ENCODE measurements around the gene GRIP2. TPM values are rescaled to one million over a fixed set of nuclear protein-coding genes. Genes with fewer than 3 reads are reported as not detected.

Gene GRIP2
- total RNA-seq, 1 experiment from 2014 or later = not detected

DNA sequence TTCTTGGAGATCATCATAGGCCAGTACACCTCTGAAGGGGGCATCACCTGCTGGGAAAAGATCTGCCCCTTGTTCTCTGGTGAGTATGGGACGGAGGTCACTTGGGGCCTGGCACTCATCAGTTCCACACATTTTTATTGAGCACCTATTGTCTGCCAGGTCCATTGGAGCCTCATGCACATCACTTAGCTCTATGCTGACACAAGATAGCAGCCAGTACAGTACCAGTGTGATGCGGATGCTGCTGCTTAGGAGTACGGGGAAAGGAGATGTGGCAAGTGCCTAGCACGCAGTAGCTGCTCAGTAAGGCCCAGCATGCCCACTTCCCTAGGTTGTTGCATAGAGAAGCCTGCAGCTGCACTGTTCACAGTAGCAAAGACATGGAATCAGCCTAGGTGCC lies 94.4 kb downstream of the GRIP2 start:
- no peak overlapping the region for H3K9ac ChIP-seq (ENCODE audit: low read length)
- H3K36me3 ChIP-seq (ENCODE audit: insufficient read depth, low read length) = peaks cover 36% of the 10 kb centered on the region

GRCh38 chr3:14444380-14444779 lies 95.8 kb downstream of the GRIP2 start:
- peaks cover 36% of the 10 kb centered on the region for H3K36me3 ChIP-seq (ENCODE audit: insufficient read depth, low read length)
- H3K9me3 ChIP-seq (ENCODE audit: low read length) = no peaks in the 10 kb centered on the region
- H3K27ac ChIP-seq (ENCODE audit: low read length) = no peak overlapping the region
- H4K20me1 ChIP-seq (ENCODE audit: insufficient read depth, low read depth, low read length) = no peaks in the 10 kb centered on the region
- H2AFZ ChIP-seq (ENCODE audit: low read length) = no peak overlapping the region
- no peaks in the 10 kb centered on the region for H3K9me2 ChIP-seq (replicated peaks; ENCODE audit: insufficient read depth, low read length)
- peaks cover 44% of the 10 kb centered on the region for H3K79me2 ChIP-seq (ENCODE audit: low read length)
- no peak overlapping the region for H3K4me2 ChIP-seq (ENCODE audit: low read depth, low read length, poor library complexity, severe bottlenecking)
- no peak for DNase-seq
- H3K4me3 ChIP-seq (ENCODE audit: low read length) = no peak overlapping the region
- H3K4me1 ChIP-seq (ENCODE audit: low read length) = peaks cover 13% of the 10 kb centered on the region
- H3K9ac ChIP-seq (ENCODE audit: low read length) = no peak overlapping the region
- no peaks in the 10 kb centered on the region for H3K27me3 ChIP-seq (ENCODE audit: low read length)

More for the DNA sequence above, 94.4 kb downstream of the GRIP2 start:
- Histone ChIP-seq H4K20me1 (ENCODE audit: insufficient read depth, low read depth, low read length) (no peaks in the 10 kb centered on the region), H3K79me2 (ENCODE audit: low read length) (peaks cover 31% of the 10 kb centered on the region), H3K4me1 (ENCODE audit: low read length) (no peaks in the 10 kb centered on the region), H3K27me3 (ENCODE audit: low read length) (no peaks in the 10 kb centered on the region), H3K27ac (ENCODE audit: low read length) (no peak overlapping the region), H3K9me2 (replicated peaks; ENCODE audit: insufficient read depth, low read length) (no peaks in the 10 kb centered on the region), H3K9me3 (ENCODE audit: low read length) (no peaks in the 10 kb centered on the region), H2AFZ (ENCODE audit: low read length) (no peak overlapping the region), H3K4me2 (ENCODE audit: low read depth, low read length, poor library complexity, severe bottlenecking) (no peak overlapping the region), H3K4me3 (ENCODE audit: low read length) (no peak overlapping the region)
- DNase-seq = no peak

DNA sequence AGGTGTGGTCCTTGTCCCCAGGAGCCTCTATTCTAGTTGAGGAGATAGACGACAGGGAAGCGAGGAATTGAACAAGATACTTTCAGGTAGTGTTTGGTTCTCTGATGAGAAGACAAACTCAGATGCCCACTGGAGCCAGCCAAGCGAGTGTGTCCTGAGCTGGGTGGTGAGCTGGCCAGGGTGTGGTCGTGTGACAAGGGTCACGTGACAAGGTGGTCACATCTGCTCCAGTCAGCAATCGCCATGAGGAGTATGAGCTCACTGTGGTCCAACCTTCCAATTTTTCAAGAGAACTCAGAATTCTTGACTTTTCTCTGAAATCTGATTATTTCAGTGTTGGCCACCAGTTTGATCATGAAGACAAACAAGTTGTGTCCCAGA lies 98.2 kb downstream of the GRIP2 start:
- DNase-seq = no peak
- no peaks in the 10 kb centered on the region for H4K20me1 ChIP-seq (ENCODE audit: insufficient read depth, low read depth, low read length)
- H3K9me3 ChIP-seq (ENCODE audit: low read length) = no peaks in the 10 kb centered on the region
- H3K36me3 ChIP-seq (ENCODE audit: insufficient read depth, low read length) = peaks cover 17% of the 10 kb centered on the region
- no peak overlapping the region for H3K9ac ChIP-seq (ENCODE audit: low read length)
- H3K4me3 ChIP-seq (ENCODE audit: low read length) = no peak overlapping the region
- H3K9me2 ChIP-seq (replicated peaks; ENCODE audit: insufficient read depth, low read length) = no peaks in the 10 kb centered on the region
- H3K27me3 ChIP-seq (ENCODE audit: low read length) = no peaks in the 10 kb centered on the region
- no peak overlapping the region for H2AFZ ChIP-seq (ENCODE audit: low read length)
- H3K79me2 ChIP-seq (ENCODE audit: low read length) = peaks cover 63% of the 10 kb centered on the region
- H3K4me1 ChIP-seq (ENCODE audit: low read length) = peaks cover 31% of the 10 kb centered on the region
- no peak overlapping the region for H3K27ac ChIP-seq (ENCODE audit: low read length)
- H3K4me2 ChIP-seq (ENCODE audit: low read depth, low read length, poor library complexity, severe bottlenecking) = no peak overlapping the region

DNA sequence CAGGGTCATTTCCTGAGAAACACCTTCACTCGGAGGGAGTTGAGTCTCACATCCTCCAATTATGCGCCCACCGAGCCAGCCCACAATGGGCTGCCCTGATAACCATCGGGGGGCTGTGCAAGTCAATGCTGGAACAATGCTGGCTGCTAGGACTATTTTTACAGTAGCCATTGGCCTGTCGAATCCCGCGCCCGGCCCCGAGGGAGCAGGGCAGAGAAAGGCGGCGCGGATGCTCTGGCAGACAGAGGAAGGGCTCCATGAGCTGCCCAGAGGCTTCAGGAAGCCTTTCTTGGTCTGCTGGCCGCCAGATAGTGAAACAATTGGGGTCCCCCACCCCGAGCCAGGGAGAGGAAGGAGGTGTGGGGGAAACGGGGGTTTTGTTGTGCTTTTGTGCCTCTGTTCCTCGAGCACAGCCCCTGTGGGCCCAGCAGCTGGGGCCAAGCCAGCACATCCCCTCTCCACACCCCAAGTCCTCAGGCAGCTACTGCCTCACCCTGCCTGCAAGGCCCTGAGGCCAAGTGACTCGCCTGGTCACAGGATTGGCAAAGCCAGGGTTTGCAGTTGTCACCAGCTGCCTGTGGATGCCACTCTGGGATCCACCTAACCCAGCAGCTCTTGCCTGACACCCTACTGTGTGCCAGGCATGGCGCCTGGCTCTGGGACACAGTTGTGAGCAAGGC lies 98.8 kb downstream of the GRIP2 start:
- Histone ChIP-seq H3K27me3 (ENCODE audit: low read length) (no peaks in the 10 kb centered on the region), H3K9me3 (ENCODE audit: low read length) (no peaks in the 10 kb centered on the region), H3K4me1 (ENCODE audit: low read length) (peaks cover 35% of the 10 kb centered on the region), H4K20me1 (ENCODE audit: insufficient read depth, low read depth, low read length) (no peaks in the 10 kb centered on the region), H3K36me3 (ENCODE audit: insufficient read depth, low read length) (peaks cover 12% of the 10 kb centered on the region), H3K79me2 (ENCODE audit: low read length) (peaks cover 68% of the 10 kb centered on the region), H3K27ac (ENCODE audit: low read length) (no peak overlapping the region), H3K4me3 (ENCODE audit: low read length) (no peak overlapping the region), H3K9me2 (replicated peaks; ENCODE audit: insufficient read depth, low read length) (no peaks in the 10 kb centered on the region), H3K9ac (ENCODE audit: low read length) (no peak overlapping the region), H3K4me2 (ENCODE audit: low read depth, low read length, poor library complexity, severe bottlenecking) (no peak overlapping the region), H2AFZ (ENCODE audit: low read length) (no peak overlapping the region)
- DNase-seq = no peak

DNA sequence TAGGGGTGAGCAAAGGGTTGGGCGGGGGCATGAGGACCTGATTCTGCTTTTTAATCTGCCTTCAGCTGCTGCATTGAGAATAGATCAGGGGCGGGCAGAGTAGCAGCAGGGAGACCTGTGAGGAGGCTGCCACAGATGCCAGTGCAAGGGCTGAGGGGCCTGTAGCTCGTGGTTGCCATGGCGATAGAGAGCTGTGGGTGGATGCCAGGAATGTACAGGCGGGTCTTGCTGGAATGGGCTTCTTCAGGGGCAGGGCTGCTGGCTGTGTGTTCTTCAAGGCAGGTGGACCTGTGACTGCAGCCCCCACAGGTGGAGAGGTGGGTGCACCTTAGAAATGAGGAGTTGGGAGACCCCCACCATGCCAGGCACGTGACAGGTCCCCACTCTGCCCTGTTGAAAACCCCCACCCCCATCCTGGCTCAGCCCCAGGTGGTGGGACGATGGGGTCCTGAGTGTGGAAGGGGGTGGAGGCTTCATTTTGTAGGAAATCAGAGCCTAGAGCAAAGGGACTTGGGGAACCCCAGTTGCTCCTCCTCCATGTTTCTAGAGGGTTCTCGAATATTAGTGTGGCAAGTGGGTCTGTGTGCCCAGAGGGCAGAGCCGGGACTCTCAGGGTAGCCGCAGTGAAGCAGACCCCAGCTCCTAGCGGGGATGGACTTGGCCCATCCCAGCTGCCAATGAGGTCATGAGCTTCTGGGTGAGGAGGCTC lies 99.5 kb downstream of the GRIP2 start:
- DNase-seq = no peak
- Histone ChIP-seq H2AFZ (ENCODE audit: low read length) (no peak overlapping the region), H3K4me2 (ENCODE audit: low read depth, low read length, poor library complexity, severe bottlenecking) (no peak overlapping the region), H3K27me3 (ENCODE audit: low read length) (no peaks in the 10 kb centered on the region), H3K36me3 (ENCODE audit: insufficient read depth, low read length) (peaks cover 5% of the 10 kb centered on the region; the same call in 1 of the 2 replicates), H3K9me2 (replicated peaks; ENCODE audit: insufficient read depth, low read length) (no peaks in the 10 kb centered on the region), H3K4me1 (ENCODE audit: low read length) (peaks cover 35% of the 10 kb centered on the region), H4K20me1 (ENCODE audit: insufficient read depth, low read depth, low read length) (no peaks in the 10 kb centered on the region), H3K27ac (ENCODE audit: low read length) (peak overlapping the region; percentile 22), H3K9me3 (ENCODE audit: low read length) (no peaks in the 10 kb centered on the region), H3K4me3 (ENCODE audit: low read length) (no peak overlapping the region), H3K9ac (ENCODE audit: low read length) (no peak overlapping the region), H3K79me2 (ENCODE audit: low read length) (peaks cover 75% of the 10 kb centered on the region)

DNA sequence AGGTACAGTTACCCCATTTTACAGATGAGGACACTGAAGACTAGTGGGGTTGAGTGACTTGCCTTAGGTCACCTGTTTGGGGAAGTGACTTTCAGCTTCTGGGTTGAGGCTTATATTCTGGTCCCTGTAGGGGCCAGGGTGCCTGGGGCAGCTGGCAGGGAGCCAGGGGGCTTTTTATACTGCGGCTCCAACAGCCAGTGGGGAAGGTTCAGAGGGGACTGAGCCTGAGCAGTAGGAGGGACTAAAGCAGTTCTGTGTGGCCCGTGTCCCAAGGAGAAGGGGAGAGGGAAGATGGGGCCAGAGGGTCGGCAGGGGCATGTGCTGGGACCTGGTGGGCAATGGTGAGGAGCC lies 100.0 kb downstream of the GRIP2 start:
- Histone ChIP-seq H3K27ac (ENCODE audit: low read length) (peak overlapping the region; percentile 22), H3K9ac (ENCODE audit: low read length) (no peak overlapping the region), H3K9me3 (ENCODE audit: low read length) (no peaks in the 10 kb centered on the region), H3K79me2 (ENCODE audit: low read length) (peaks cover 81% of the 10 kb centered on the region), H4K20me1 (ENCODE audit: insufficient read depth, low read depth, low read length) (no peaks in the 10 kb centered on the region), H3K36me3 (ENCODE audit: insufficient read depth, low read length) (0 out of 2 replicates have a peak, but pooled peaks cover 3% of the 10 kb centered on the region), H3K27me3 (ENCODE audit: low read length) (no peaks in the 10 kb centered on the region), H3K4me1 (ENCODE audit: low read length) (peaks cover 40% of the 10 kb centered on the region), H3K4me2 (ENCODE audit: low read depth, low read length, poor library complexity, severe bottlenecking) (no peak overlapping the region), H3K9me2 (replicated peaks; ENCODE audit: insufficient read depth, low read length) (no peaks in the 10 kb centered on the region), H2AFZ (ENCODE audit: low read length) (no peak overlapping the region), H3K4me3 (ENCODE audit: low read length) (no peak overlapping the region)
- DNase-seq = no peak

DNA sequence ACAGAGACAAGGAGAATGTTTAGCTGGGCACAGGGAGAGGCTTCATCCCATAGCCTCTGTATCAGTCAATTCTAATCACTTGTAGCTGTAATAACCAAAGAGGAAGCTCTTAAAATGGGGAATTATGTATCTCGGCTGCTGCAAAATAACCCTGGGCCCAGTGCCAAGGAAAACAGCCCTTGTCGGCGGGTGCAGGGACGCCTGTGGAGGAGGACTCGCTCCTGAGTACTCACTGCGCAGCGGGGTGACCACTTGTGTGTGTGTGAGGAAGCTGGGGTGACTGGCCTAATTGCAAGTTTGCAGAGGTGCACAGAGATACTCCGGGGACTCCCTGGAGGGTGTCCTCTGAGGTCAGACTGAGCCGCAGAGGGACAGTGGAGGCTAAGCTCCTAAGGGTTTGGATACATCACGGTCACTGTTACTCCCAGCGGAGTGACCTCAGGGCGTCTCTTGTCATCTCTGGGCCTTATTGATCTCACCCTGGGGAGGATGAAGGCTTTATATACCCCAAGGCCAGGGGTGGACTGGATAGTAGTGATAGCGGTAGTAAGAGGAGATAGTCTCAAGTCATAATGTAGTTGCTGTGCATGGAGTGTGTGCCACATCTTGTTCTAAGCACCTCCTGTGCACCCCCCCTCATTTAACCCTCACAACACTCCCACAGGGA lies 100.5 kb downstream of the GRIP2 start:
- peaks cover 43% of the 10 kb centered on the region for H3K4me1 ChIP-seq (ENCODE audit: low read length)
- H3K9me3 ChIP-seq (ENCODE audit: low read length) = no peaks in the 10 kb centered on the region
- no peaks in the 10 kb centered on the region for H4K20me1 ChIP-seq (ENCODE audit: insufficient read depth, low read depth, low read length)
- H3K4me2 ChIP-seq (ENCODE audit: low read depth, low read length, poor library complexity, severe bottlenecking) = peak overlapping the region; percentile 2
- no peak overlapping the region for H3K9ac ChIP-seq (ENCODE audit: low read length)
- 0 out of 2 replicates have a peak, but pooled peaks cover 3% of the 10 kb centered on the region for H3K36me3 ChIP-seq (ENCODE audit: insufficient read depth, low read length)
- peaks cover 86% of the 10 kb centered on the region for H3K79me2 ChIP-seq (ENCODE audit: low read length)
- no peaks in the 10 kb centered on the region for H3K27me3 ChIP-seq (ENCODE audit: low read length)
- H3K4me3 ChIP-seq (ENCODE audit: low read length) = no peak overlapping the region
- no peak for DNase-seq
- no peaks in the 10 kb centered on the region for H3K9me2 ChIP-seq (replicated peaks; ENCODE audit: insufficient read depth, low read length)
- H2AFZ ChIP-seq (ENCODE audit: low read length) = no peak overlapping the region
- peak overlapping the region; percentile 60 for H3K27ac ChIP-seq (ENCODE audit: low read length)
